ENCODE measurements around the gene RMDN3. TPM values are rescaled to one million over a fixed set of nuclear protein-coding genes. Genes with fewer than 3 reads are reported as not detected.
A peak's percentile ranks its signal among the peaks of the same experiment; 100 is the strongest.

Gene RMDN3
- 17.3 TPM for total RNA-seq
- long read RNA-seq, transcript RMDN3-202 (13 exons, 2,251 nt): major isoform, 37 of 62 reads
- long read RNA-seq, partial matches to known transcripts: 4 of 62 reads
- long read RNA-seq, other reads (novel, unspliced or antisense): 21 of 62 reads

- ATAC-seq (ENCODE audit: poor library complexity): peak; percentile 100
- DNase-seq: peak; percentile 96
- intact Hi-C loops (cut with DNase I): loop anchor here (10.0 kb wide), 1 partner anchor 60 kb away; the partner anchor contains the start of gene RAD51
These were observed at the start of gene RMDN3 for GRCh38 chr15:40754883-40755811. Gene RMDN3, minus strand, starts transcription at chr15:40755254. Its CDS starts 471 bp downstream, at chr15:40754783.

DNA sequence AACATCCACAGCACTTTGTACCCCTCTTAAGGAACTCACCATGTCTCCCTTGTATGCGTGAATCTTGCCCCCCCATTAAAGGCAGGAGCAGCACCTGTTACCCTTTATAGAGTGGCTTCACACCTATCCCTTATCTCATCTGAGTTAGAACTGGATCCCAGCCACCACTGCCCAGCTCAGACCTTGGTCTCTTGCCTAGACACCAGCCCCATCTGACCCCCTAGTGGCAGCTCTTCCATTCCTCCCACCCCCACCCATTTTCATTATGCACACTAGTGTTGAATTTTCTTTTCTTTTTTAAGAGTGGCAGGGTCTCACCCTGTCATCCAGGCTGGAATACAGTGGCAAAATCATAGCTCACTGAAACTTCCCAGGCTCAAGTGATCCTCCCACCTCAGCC is 48.6 kb upstream of the RMDN3 start:
- intact Hi-C loops (cut with DNase I): no loop called here
- no peak for DNase-seq
- ATAC-seq (ENCODE audit: poor library complexity): no peak

DNA sequence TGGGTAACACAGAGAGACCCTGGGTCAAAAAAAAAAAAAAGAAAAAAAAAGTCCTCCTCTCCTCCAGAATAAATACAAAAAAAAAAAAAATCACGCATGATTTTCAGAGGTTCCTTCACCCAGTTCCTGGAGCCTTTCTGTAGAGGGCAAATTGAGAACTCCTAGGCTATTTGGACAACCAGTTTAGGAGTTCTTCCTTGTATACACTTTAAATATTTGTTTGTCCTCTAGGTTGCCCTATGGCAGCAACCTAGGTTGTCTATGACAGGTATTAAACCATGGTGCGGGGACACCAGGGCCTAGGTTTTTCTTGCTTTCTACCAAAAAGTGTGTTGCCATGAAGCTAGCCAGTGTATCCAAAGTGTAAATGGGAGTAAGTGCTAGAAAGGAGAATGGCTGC is 48.0 kb upstream of the RMDN3 start:
- intact Hi-C loops (cut with DNase I): no loop called here
- DNase-seq: no peak
- ATAC-seq (ENCODE audit: poor library complexity): no peak

- ATAC-seq (ENCODE audit: poor library complexity): no peak
These were observed 44.5 kb upstream of the RMDN3 start for GRCh38 chr15:40799523-40799922.

DNA sequence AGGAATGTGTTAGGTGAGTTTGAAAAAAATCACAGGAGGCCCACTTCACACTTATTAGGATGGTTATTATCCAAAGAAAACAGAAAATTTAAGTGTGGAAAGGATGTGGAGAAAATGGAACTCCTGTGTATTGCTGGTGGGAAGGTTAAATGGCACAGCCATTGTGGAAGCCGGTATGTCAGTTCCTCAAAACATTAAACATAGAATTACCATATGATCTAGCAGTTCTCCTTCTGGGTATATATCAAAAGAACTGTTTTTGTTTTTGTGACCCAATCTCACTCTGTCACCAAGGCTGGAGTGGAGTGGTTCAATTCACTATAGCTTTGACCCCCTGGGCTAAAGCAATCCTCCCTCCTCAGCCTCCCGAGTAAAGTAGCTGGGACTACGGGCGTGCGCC is 41.5 kb upstream of the RMDN3 start:
- intact Hi-C loops (cut with DNase I): no loop called here
- DNase-seq (no peak), ATAC-seq (ENCODE audit: poor library complexity) (no peak)

More at GRCh38 chr15:40799523-40799922, 44.5 kb upstream of the RMDN3 start:
- DNase-seq: no peak
- intact Hi-C loops (cut with DNase I): no loop called here

DNA sequence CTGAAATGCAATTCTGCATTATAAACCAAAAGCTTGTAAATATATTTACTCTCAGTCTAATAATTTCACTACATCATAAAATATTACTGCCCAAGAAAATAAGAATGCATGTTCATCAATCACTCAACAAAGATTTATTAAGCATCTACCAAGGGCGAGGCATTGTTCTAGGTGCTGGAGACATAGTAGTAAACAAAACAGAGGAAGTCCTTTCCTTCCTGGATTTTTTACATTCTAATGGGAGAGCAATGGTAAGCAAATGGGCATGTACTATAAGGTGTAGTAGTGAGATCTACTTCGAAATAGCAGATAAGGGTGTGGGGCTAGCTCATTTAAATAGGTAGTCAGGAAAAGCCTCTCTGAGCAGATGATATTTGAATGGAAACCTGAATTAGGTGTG is 41.0 kb upstream of the RMDN3 start:
- ATAC-seq (ENCODE audit: poor library complexity): no peak

DNA sequence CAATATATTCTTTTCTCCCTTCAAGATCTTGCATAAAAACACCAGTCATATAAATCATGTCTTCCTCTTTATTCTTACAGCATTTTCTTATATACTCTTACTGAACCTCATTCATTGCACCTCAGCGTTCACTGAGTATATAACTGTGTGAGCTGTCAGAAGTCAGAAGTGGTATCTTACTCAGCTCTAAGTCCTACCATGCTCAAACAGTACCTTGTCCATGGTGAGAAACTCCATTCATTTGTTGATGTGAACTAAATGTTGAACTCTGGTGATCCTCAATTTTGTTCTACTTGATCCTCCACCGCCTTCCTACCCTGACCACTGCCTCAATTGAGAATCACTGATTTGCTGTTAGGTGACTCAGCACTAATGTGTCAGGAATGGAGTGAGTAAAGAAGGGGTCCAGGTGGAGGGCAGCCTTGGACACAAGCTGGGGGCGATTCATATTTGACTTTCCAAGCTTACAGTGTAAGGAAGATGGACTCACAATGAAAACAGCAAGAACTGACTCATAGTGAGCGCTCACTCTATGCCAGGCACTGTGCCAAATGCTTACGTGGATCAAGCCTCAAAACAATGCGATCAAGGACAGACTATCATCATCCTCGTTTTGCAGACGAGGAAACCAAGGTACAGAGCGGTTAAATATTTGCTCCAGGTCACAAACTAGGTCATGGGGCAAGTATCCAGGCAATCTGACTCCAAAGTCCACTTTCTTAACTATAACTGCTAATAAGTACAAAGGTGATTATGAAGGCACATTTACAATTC is 38.3 kb upstream of the RMDN3 start:
- intact Hi-C loops (cut with DNase I): no loop called here
- ATAC-seq (ENCODE audit: poor library complexity) (peak; percentile 43), DNase-seq (no peak)

More for the DNA sequence above, 41.0 kb upstream of the RMDN3 start:
- DNase-seq: no peak
- intact Hi-C loops (cut with DNase I): no loop called here

GRCh38 chr15:40792394-40792793 is 37.3 kb upstream of the RMDN3 start:
- DNase-seq (no peak), ATAC-seq (ENCODE audit: poor library complexity) (no peak)
- intact Hi-C loops (cut with DNase I): no loop called here

- intact Hi-C loops (cut with DNase I): no loop called here
- ATAC-seq (ENCODE audit: poor library complexity): no peak
- DNase-seq: no peak
These were observed 35.7 kb upstream of the RMDN3 start for GRCh38 chr15:40790718-40791117.

DNA sequence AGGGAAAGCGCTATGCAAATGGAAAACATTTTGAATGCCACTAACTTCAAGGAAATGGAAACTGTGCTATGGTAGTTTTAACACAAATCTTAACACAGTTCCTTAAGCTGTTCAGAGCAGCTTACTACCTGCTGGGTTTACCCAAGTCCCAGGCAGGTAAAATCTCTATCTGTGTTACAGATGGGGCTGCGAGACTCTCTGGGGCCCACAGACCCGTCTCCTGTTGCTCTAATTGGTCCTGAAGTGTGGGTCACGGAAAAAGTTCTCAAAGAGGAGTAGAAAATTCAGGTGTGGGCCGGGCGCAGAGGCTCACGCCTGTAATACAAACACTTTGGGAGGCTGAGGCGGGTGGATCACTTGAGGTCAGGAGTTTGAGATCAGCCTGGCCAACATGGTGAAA is 34.9 kb upstream of the RMDN3 start:
- no peak for ATAC-seq (ENCODE audit: poor library complexity)
- intact Hi-C loops (cut with DNase I): no loop called here
- DNase-seq: no peak

DNA sequence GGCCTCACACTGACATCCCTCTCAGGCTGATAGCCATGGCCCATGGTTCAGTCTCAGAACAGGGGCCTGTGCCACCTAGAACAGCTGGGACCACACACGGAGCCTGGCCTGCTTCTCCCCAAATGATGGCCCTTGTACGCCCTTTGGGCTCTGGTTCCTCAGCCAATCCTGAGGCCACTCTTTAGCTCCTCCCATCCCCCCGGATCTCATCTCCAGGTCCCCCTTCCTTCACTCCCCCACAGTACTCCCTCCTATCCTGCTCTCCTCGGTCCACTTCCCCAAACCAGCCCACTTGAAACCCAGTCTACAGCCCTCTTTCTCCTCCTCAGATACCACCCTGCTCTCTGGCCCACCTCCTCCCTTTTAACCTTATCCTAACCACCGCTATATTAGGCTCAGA is 34.1 kb upstream of the RMDN3 start:
- DNase-seq (no peak), ATAC-seq (ENCODE audit: poor library complexity) (no peak)
- intact Hi-C loops (cut with DNase I): no loop called here

GRCh38 chr15:40787991-40788390 is 32.9 kb upstream of the RMDN3 start:
- intact Hi-C loops (cut with DNase I): no loop called here
- DNase-seq (no peak), ATAC-seq (ENCODE audit: poor library complexity) (peak; percentile 25)

GRCh38 chr15:40787344-40787841 is 32.3 kb upstream of the RMDN3 start:
- peak; percentile 32 for ATAC-seq (ENCODE audit: poor library complexity)
- intact Hi-C loops (cut with DNase I): no loop called here
- DNase-seq: no peak

GRCh38 chr15:40785814-40786213 is 30.8 kb upstream of the RMDN3 start:
- ATAC-seq (ENCODE audit: poor library complexity) (no peak), DNase-seq (no peak)
- intact Hi-C loops (cut with DNase I): no loop called here

DNA sequence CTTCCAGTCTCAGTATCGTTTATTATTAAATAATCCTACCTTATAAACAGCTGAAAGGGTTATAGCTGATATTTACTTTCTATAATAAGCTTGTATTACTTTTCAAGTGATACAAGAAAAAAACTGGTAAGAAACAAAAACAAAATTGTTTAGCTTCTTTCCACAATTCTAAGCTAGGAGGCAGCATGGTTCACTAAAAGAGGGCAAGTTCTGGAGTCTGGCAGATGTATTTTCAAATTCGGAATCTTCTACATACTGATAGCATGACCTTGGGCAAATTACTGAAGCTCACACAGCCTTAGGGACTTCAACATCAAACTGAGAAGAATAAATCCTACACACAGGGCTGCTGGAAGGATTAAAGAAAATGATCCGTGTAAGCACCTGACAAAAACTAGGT is 30.1 kb upstream of the RMDN3 start:
- intact Hi-C loops (cut with DNase I): no loop called here
- ATAC-seq (ENCODE audit: poor library complexity) (no peak), DNase-seq (no peak)

GRCh38 chr15:40782609-40783227 is 27.7 kb upstream of the RMDN3 start:
- intact Hi-C loops (cut with DNase I): no loop called here
- ATAC-seq (ENCODE audit: poor library complexity) (peak; percentile 73), DNase-seq (no peak)

DNA sequence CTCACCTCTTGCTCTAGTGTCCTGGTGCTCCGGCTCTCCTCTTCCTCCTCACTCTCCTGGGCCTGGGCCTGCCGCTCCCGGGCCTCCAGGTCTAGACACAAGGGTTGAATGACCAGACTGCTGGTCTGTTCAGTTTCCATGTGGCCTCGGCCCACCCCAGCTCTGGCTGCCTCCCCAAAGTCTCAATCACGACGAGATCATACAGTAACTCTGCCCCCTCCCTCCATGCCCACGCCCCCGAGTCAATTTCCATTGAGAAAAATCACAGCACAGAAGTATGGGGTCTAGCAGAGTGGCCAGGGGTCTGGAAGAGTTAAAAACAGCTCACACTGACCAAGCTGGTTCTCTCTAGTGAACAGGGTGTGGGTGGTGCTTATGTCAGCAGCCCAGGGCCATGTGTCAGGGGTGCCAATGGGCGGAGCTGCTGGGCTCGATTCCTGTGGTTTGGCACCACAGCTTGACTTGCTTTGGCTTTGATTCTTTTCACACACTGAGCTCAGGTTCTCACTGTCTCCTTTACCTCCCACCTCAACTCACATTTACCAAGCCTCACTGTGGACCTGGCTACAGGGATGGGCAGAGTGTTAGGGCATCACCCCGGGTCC is 21.6 kb upstream of the RMDN3 start:
- intact Hi-C loops (cut with DNase I): no loop called here
- no peak for DNase-seq

GRCh38 chr15:40775740-40776536 is 20.9 kb upstream of the RMDN3 start:
- no peak for DNase-seq
- intact Hi-C loops (cut with DNase I): no loop called here
- no peak for ATAC-seq (ENCODE audit: poor library complexity)

More for the DNA sequence above, 21.6 kb upstream of the RMDN3 start:
- peak; percentile 29 for ATAC-seq (ENCODE audit: poor library complexity)
